ENCODE results near the gene SPEG.

SPEG gene

GRCh38 chr2:219538504-219538951 lies 103.9 kb downstream of the SPEG start:
- no peak for DNase-seq

- DNase-seq = no peak
Measured at GRCh38 chr2:219538956-219539788, 104.5 kb downstream of the SPEG start.

GRCh38 chr2:219539926-219540678 lies 105.5 kb downstream of the SPEG start:
- DNase-seq = no peak

- no peak for DNase-seq
Measured at GRCh38 chr2:219540784-219541504, 106.3 kb downstream of the SPEG start.

GRCh38 chr2:219541611-219542180 lies 107.1 kb downstream of the SPEG start:
- peak; percentile 90 for DNase-seq

GRCh38 chr2:219542931-219543595 lies 108.4 kb downstream of the SPEG start:
- DNase-seq = peak; percentile 66

GRCh38 chr2:219543596-219544358 lies 109.1 kb downstream of the SPEG start, which contains the start of the genes CHPF and TMEM198:
TSS of gene CHPF (minus strand) at chr2:219543809. CDS start at chr2:219543538, 271 bp downstream.
TSS of gene TMEM198 (plus strand) at chr2:219544028. CDS start at chr2:219544728, 700 bp downstream.
- DNase-seq = peak; percentile 99

GRCh38 chr2:219544567-219544966 lies 109.9 kb downstream of the SPEG start:
- no peak for DNase-seq

- no peak for DNase-seq
Measured at GRCh38 chr2:219545295-219545942, 110.8 kb downstream of the SPEG start.

GRCh38 chr2:219545943-219546352 lies 111.3 kb downstream of the SPEG start:
- no peak for DNase-seq

- DNase-seq = no peak
Measured at GRCh38 chr2:219547621-219548020, 113.0 kb downstream of the SPEG start.
